Suprapubic skin (tissue), 3 donors: ENCODE results near the gene MAPKAPK3.

Experiments used
- CTCF ChIP-seq, 2 donors: fragments of 200-600 bp in 1 of 2; fragments of 450-650 bp in 1 of 2; sonication (generic) in 1 of 2; IDR thresholded peaks; one replicate each; pipeline ENCODE4 v1.5.1; 2016 to 2019; ENCODE audit warnings: antibody characterized with exemption in 2 of 2, mild to moderate bottlenecking in 1 of 2, moderate library complexity in 1 of 2
- POLR2A ChIP-seq, 2 donors: fragments of 450-650 bp; IDR thresholded peaks; one replicate each; pipeline ENCODE4 v1.6.1; 2017; ENCODE audit warnings: antibody characterized with exemption in 2 of 2, mild to moderate bottlenecking in 2 of 2, moderate library complexity in 2 of 2

- no peak for TF ChIP-seq CTCF (IDR thresholded peaks at IDR 0.05)
- no peak for TF ChIP-seq POLR2A (IDR thresholded peaks at IDR 0.05)
These were observed 45.5 kb downstream of the MAPKAPK3 start for GRCh38 chr3:50662408-50662807.
